Amygdala (tissue), 56 donors: ENCODE measurements around the gene JAK3.
"Not testable (repeated sequence)": the region's sequence is repeated elsewhere in the genome, so short reads cannot be mapped to it uniquely, and the experiment has no call there.

Experiments used
- DNase-seq, 56 donors: peaks; one replicate each; lab custom pipeline; 2025; lab: John Stamatoyannopoulos, UW

The JAK3 gene

GRCh38 chr19:17783721-17784120 lies 64.1 kb downstream of the JAK3 start:
- DNase-seq, result not testable (repeated sequence)

GRCh38 chr19:17780781-17781180 lies 67.0 kb downstream of the JAK3 start:
- no peak for DNase-seq

GRCh38 chr19:17778968-17779929 lies 68.5 kb downstream of the JAK3 start:
- peak in 33 of 56 donors; percentile 7 to 68 (median 31) for DNase-seq

DNA sequence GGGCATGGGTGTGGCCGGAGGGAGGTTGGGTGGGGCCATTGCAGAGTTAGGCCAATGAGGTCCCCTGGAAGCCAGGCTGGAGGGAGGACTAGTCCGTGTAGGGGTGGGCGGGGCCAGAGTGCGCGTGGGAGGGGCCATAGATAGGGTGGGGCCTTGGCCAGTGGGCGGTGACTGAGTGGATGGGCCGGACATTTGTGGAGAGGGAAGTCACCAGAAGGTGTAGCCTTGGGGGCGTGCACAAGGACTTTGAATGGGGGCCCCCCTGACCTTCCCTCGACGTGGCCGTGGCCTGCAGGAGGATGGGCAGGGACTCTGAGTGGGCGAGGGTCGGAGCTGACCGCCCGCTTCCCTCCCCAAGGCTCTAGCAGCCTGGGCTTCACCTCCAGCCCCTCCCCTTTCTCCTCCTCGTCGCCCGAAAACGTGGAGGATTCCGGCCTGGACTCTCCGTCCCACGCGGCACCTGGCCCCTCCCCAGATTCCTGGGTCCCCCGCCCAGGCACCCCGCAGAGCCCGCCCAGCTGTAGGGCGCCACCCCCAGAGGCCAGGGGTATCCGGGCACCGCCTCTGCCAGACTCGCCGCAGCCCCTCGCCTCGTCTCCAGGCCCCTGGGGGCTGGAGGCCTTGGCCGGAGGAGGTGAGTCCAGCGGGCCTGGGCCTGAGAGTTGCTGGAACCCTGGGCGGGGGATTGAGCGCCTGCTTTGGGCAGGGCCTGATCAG lies 69.4 kb downstream of the JAK3 start:
- DNase-seq, result peak in 18 of 56 donors; percentile 1 to 83 (median 20)

DNA sequence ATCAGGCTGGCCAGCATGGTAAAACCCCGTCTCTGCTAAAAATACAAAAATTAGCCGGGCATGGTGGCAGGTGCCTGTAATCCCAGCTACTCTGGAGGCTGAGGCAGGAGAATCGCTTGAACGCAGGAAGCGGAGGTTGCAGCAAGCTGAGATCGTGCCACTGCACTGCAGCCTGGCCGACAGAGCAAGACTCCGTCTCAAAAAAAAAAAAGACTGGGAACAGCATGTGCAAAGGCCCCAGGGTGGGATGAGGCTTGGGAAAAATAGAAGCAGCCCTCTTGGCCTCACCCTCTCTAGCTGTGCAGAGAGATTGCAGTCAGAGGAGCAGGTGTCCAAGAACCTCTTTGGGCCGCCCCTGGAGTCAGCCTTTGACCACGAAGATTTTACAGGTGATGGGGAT lies 69.9 kb downstream of the JAK3 start:
- DNase-seq, result not testable (repeated sequence)

- DNase-seq, result no peak
Measured at GRCh38 chr19:17775991-17776803, 71.6 kb downstream of the JAK3 start.

- peak in 8 of 56 donors; percentile 1 to 32 (median 12) for DNase-seq
Measured at GRCh38 chr19:17775245-17775927, 72.4 kb downstream of the JAK3 start.
